ENCODE data around the gene COL21A1.

GRCh38 chr6:56214703-56215101 is 32.7 kb downstream of the COL21A1 start:
- TF ChIP-seq CTCF (IDR thresholded peaks at IDR 0.05) (no peak), POLR2A (IDR thresholded peaks at IDR 0.05; ENCODE audit: low read length) (no peak), RNF2 (IDR thresholded peaks at IDR 0.05; ENCODE audit: borderline replicate concordance, low read depth) (no peak), TP53 (CRISPR knock-in tag; IDR thresholded peaks at IDR 0.05) (no peak), EP300 (IDR thresholded peaks at IDR 0.05) (no peak), BHLHE40 (IDR thresholded peaks at IDR 0.05; ENCODE audit: low read depth, low read length) (no peak), SMC3 (IDR thresholded peaks at IDR 0.05) (no peak), KDM1A (IDR thresholded peaks at IDR 0.05; ENCODE audit: low read depth) (no peak)
